HCT116 (cell line): ENCODE results near the gene MEGF6. TPM values are rescaled to one million over a fixed set of nuclear protein-coding genes. Genes with fewer than 3 reads are reported as not detected.

Experiments
- ATAC-seq: fragments of 200-7000 bp; cut with Tn5 transposase; 2 replicates; pipeline ENCODE4 v1.9.1; 2020; ENCODE audit warnings: mild to moderate bottlenecking, moderate library complexity
- BruUV-seq: library from RNA; stranded (reverse); fragments of 400-500 nt; replicated peaks from 2 replicates; lab custom pipeline; 2021; lab: Mats Ljungman, UMichigan
- CTCF ChIA-PET: fragments of 300-600 bp; sonication (Branson Sonifier 250); formaldehyde crosslinking; loops from one replicate; lab custom pipeline; 2021; ENCODE audit warnings: antibody characterized with exemption; lab: Charles Lee
- POLR2A ChIA-PET: fragments of 300-600, 350-600 bp; sonication (Branson Sonifier 250); formaldehyde crosslinking; loops from one replicate; lab custom pipeline; 2021; ENCODE audit warnings: antibody characterized with exemption; lab: Charles Lee
- RAD21 ChIA-PET, 2 experiments: fragments of 300-600 bp; sonication (Branson Sonifier 250); formaldehyde crosslinking; loops; one replicate each; lab custom pipeline; 2023; ENCODE audit warnings: low total read pairs in 2 of 2; ENCODE audit not compliant: uncharacterized antibody in 2 of 2, unreplicated experiment in 2 of 2, low non-redundant PET in 1 of 2; lab: Charles Lee
- DNase-seq: peaks from one replicate; pipeline ENCODE4 v3.0.0-alpha.2; 2010; ENCODE audit warnings: low read depth, low spot score
- H2AFZ ChIP-seq: fragments of 200-600 bp; shearing (Covaris generic), sonication (generic); 2 replicates; pipeline ENCODE4 v1.6.1; 2017; ENCODE audit warnings: low read depth, mixed run types, mixed read lengths, antibody characterized with exemption, low read length; ENCODE audit not compliant: poor library complexity, severe bottlenecking
- H3K27ac ChIP-seq: 2 replicates; pipeline ENCODE4 v1.5.1; 2012; ENCODE audit warnings: low read depth, low read length
- H3K27me3 ChIP-seq: fragments of 200-600 bp; sonication (generic); 2 replicates; pipeline ENCODE4 v1.6.1; 2016; ENCODE audit warnings: mixed run types, low read length, mixed read lengths; ENCODE audit not compliant: insufficient read depth
- H3K36me3 ChIP-seq, 2 experiments: fragments of 200-500 bp in 1 of 2; fragments of 200-600 bp in 1 of 2; sonication (Bioruptor generic) in 1 of 2; sonication (generic) in 1 of 2; 2 replicates each; pipeline versions ENCODE4 v1.5.1 to v1.6.1; 2014 to 2016; ENCODE audit warnings: low read length in 2 of 2, inconsistent platforms in 1 of 2, mixed read lengths in 1 of 2, mixed run types in 1 of 2; ENCODE audit not compliant: insufficient read depth in 2 of 2, control insufficient read depth in 1 of 2
- H3K4me1 ChIP-seq, 2 experiments: fragments of 200-600 bp in 1 of 2; sonication (generic) in 1 of 2; 2 replicates each; pipeline versions ENCODE4 v1.5.1 to v1.6.1; 2012 to 2017; ENCODE audit warnings: low read length in 2 of 2, inconsistent platforms in 1 of 2, mild to moderate bottlenecking in 1 of 2, mixed read lengths in 1 of 2, mixed run types in 1 of 2, moderate library complexity in 1 of 2; ENCODE audit not compliant: insufficient read depth in 2 of 2, control insufficient read depth in 1 of 2
- H3K4me2 ChIP-seq: fragments of 200-600 bp; sonication (generic); 2 replicates; pipeline ENCODE4 v1.6.1; 2017; ENCODE audit warnings: mixed run types, low read length, mixed read lengths
- H3K4me3 ChIP-seq, 2 experiments: fragments of 200-600 bp in 1 of 2; sonication (generic) in 1 of 2; replicated peaks in 1 of 2; 2 replicates each; pipeline ENCODE4 v1.5.1; 2011 to 2016; ENCODE audit warnings: low read length in 2 of 2, control low read depth in 1 of 2, low read depth in 1 of 2, mild to moderate bottlenecking in 1 of 2, mixed read lengths in 1 of 2, mixed run types in 1 of 2
- H3K79me2 ChIP-seq: fragments of 200-600 bp; sonication (generic); 2 replicates; pipeline ENCODE4 v1.6.1; 2017; ENCODE audit warnings: mild to moderate bottlenecking, mixed run types, low read length, moderate library complexity, mixed read lengths; ENCODE audit not compliant: insufficient read depth
- H3K9ac ChIP-seq: fragments of 200-600 bp; sonication (generic); 2 replicates; pipeline ENCODE4 v1.6.1; 2016; ENCODE audit warnings: low read length, mixed read lengths
- H3K9me2 ChIP-seq: fragments of 200-600 bp; sonication (generic), shearing (Covaris generic); 2 replicates; pipeline ENCODE4 v1.6.1; 2017; ENCODE audit warnings: mixed run types, mild to moderate bottlenecking, moderate library complexity; ENCODE audit not compliant: insufficient read depth
- H3K9me3 ChIP-seq, 2 experiments: fragments of 200-500 bp in 1 of 2; fragments of 200-600 bp in 1 of 2; sonication (Bioruptor generic) in 1 of 2; sonication (generic) in 1 of 2; 2 replicates each; pipeline ENCODE4 v1.6.1; 2014 to 2017; ENCODE audit warnings: low read length in 2 of 2, mixed read lengths in 2 of 2, inconsistent platforms in 1 of 2, low read depth in 1 of 2, mild to moderate bottlenecking in 1 of 2, mixed run types in 1 of 2, moderate library complexity in 1 of 2; ENCODE audit not compliant: control insufficient read depth in 1 of 2, insufficient read depth in 1 of 2
- H4K20me1 ChIP-seq: fragments of 200-600 bp; sonication (generic), shearing (Covaris generic); 2 replicates; pipeline ENCODE4 v1.6.1; 2017; ENCODE audit warnings: mixed run types, mild to moderate bottlenecking, moderate library complexity; ENCODE audit not compliant: insufficient read depth
- ATF3 ChIP-seq: IDR thresholded peaks from 2 replicates; pipeline ENCODE4 v1.6.1; 2012
- CEBPB ChIP-seq: IDR thresholded peaks from 2 replicates; pipeline ENCODE4 v1.6.1; 2012; ENCODE audit warnings: low read depth
- EGR1 ChIP-seq: IDR thresholded peaks from 2 replicates; pipeline ENCODE4 v1.6.1; 2012; ENCODE audit warnings: low read depth
- ELF1 ChIP-seq: IDR thresholded peaks from 2 replicates; pipeline ENCODE4 v1.6.1; 2012; ENCODE audit warnings: low read depth, borderline replicate concordance
- EZH2 ChIP-seq: fragments of 200-600 bp; sonication (generic); IDR thresholded peaks from 2 replicates; pipeline ENCODE4 v1.6.1; 2017; ENCODE audit warnings: antibody characterized with exemption, mixed run types
- EZH2phosphoT487 ChIP-seq: fragments of 200-600 bp; IDR thresholded peaks from 2 replicates; pipeline ENCODE4 v1.6.1; 2018; ENCODE audit warnings: antibody characterized with exemption, borderline replicate concordance
- FOSL1 ChIP-seq: IDR thresholded peaks from 2 replicates; pipeline ENCODE4 v1.6.1; 2012; ENCODE audit warnings: low read depth
- JUND ChIP-seq: IDR thresholded peaks from 2 replicates; pipeline ENCODE4 v1.6.1; 2012
- POLR2A ChIP-seq: IDR thresholded peaks from 2 replicates; pipeline ENCODE4 v1.7.0; 2011; ENCODE audit warnings: borderline replicate concordance; ENCODE audit not compliant: insufficient read depth, insufficient read length; ENCODE audit errors: extremely low read depth
- POLR2AphosphoS5 ChIP-seq: IDR thresholded peaks from 2 replicates; pipeline ENCODE4 v1.6.1; 2011; ENCODE audit warnings: mild to moderate bottlenecking, low read depth, low read length, moderate library complexity
- RAD21 ChIP-seq: IDR thresholded peaks from 2 replicates; pipeline ENCODE4 v1.6.1; 2012; ENCODE audit warnings: low read depth, mild to moderate bottlenecking
- REST ChIP-seq: IDR thresholded peaks from 2 replicates; pipeline ENCODE4 v1.6.1; 2012; ENCODE audit warnings: low read depth
- SIN3A ChIP-seq: IDR thresholded peaks from 2 replicates; pipeline ENCODE4 v1.6.1; 2012; ENCODE audit warnings: low read depth
- SRF ChIP-seq: IDR thresholded peaks from 2 replicates; pipeline ENCODE4 v1.6.1; 2012; ENCODE audit warnings: low read depth
- ZNF274 ChIP-seq: fragments of 200-500 bp; sonication (Bioruptor generic); IDR thresholded peaks from 2 replicates; pipeline ENCODE4 v1.6.1; 2014; ENCODE audit warnings: mild to moderate bottlenecking, low read depth, low read length, inconsistent platforms
- intact Hi-C: fragments of 100-400 bp; cut with micrococcal nuclease; formaldehyde crosslinking; loops from 2 replicates; pipeline ENCODE4 v1.10.0; 2022
- total RNA-seq: library from RNA; stranded (reverse); gene quantifications from one replicate; pipeline ENCODE4 v1.2.1, GENCODE V29; 2021; ENCODE audit not compliant: unreplicated experiment

Gene MEGF6
- total RNA-seq, 1 experiment from 2014 or later, result 47.6 TPM

- CTCF ChIA-PET, result interaction anchor here (1.3 kb wide), 1 partner anchor 92 kb away, joined by 5 read pairs; no protein-coding TSS in a partner anchor
- no TSS peak for BruUV-seq
These were observed 67.0 kb downstream of the MEGF6 start for GRCh38 chr1:3544040-3544977.

GRCh38 chr1:3543076-3544039 lies 68.0 kb downstream of the MEGF6 start:
- Histone ChIP-seq H3K4me3 (peak overlapping the region; percentile 5 to 41; a peak in 3 of 4 replicates), H3K79me2 (no peaks in the 10 kb centered on the region), H3K9ac (peak overlapping the region; percentile 68), H3K4me2 (peak overlapping the region; percentile 82), H4K20me1 (no peaks in the 10 kb centered on the region), H3K27me3 (no peaks in the 10 kb centered on the region), H3K9me2 (no peaks in the 10 kb centered on the region), H3K4me1 (peaks cover 16 to 55% of the 10 kb centered on the region in 2 experiments), H3K36me3 (no peaks in the 10 kb centered on the region), H2AFZ (no peak overlapping the region), H3K9me3 (no peaks in the 10 kb centered on the region), H3K27ac (peak overlapping the region; percentile 63)
- BruUV-seq, result no TSS peak
- no peak for DNase-seq
- intact Hi-C loops, result no loop called here
- ATAC-seq, result peak; percentile 80
- ChIA-PET RAD21 (no interaction called here), POLR2A (no interaction called here), CTCF (interaction anchor here (1.0 to 1.3 kb wide), 3 partner anchors 22 to 91 kb away, joined by 3 to 5 read pairs (median 3); no protein-coding TSS in a partner anchor)
- TF ChIP-seq POLR2AphosphoS5 (no peak), ELF1 (no peak), EZH2phosphoT487 (no peak), SRF (no peak), SIN3A (no peak), REST (no peak), EZH2 (no peak), RAD21 (no peak), ATF3 (no peak), ZNF274 (no peak), POLR2A (no peak)

More at GRCh38 chr1:3544040-3544977, 67.0 kb downstream of the MEGF6 start:
- H3K4me2 ChIP-seq, result peak overlapping the region; percentile 82
- H3K9me2 ChIP-seq, result no peaks in the 10 kb centered on the region
- DNase-seq, result no peak
- ChIA-PET RAD21 (no interaction called here), POLR2A (no interaction called here)
- H4K20me1 ChIP-seq, result no peaks in the 10 kb centered on the region
- H3K9ac ChIP-seq, result peak overlapping the region; percentile 68
- intact Hi-C loops, result no loop called here
- ATAC-seq, result 0 out of 2 replicates have a peak, but pooled peaks have one; percentile 3
- peak overlapping the region in 1 of 2 experiments; percentile 41; a peak in 1 of 4 replicates for H3K4me3 ChIP-seq
- no peak for TF ChIP-seq CEBPB
- no peak for TF ChIP-seq EGR1
- no peak for TF ChIP-seq FOSL1
- no peak for TF ChIP-seq SIN3A
- TF ChIP-seq EZH2, result no peak
- no peak for TF ChIP-seq ELF1
- TF ChIP-seq JUND, result no peak
- peaks cover 16 to 58% of the 10 kb centered on the region in 2 experiments for H3K4me1 ChIP-seq
- H3K27ac ChIP-seq, result peak overlapping the region; percentile 63
- H3K27me3 ChIP-seq, result no peaks in the 10 kb centered on the region
- no peaks in the 10 kb centered on the region for H3K9me3 ChIP-seq
- no peaks in the 10 kb centered on the region for H3K79me2 ChIP-seq
- no peak overlapping the region for H2AFZ ChIP-seq
- no peaks in the 10 kb centered on the region for H3K36me3 ChIP-seq
